NCI-H510A treated with DMSO at 0.1 percent for 48 hours (cell line): ENCODE measurements around the gene FOXI1.
"Not testable (repeated sequence)": the region's sequence is repeated elsewhere in the genome, so short reads cannot be mapped to it uniquely, and the experiment has no call there.

Experiments used
- DNase-seq: peaks from one replicate; lab custom pipeline; 2025; lab: John Stamatoyannopoulos, UW

FOXI1 gene

GRCh38 chr5:170092455-170093101 lies 13.1 kb upstream of the FOXI1 start:
- DNase-seq: no peak

GRCh38 chr5:170094329-170094728 lies 11.4 kb upstream of the FOXI1 start:
- DNase-seq: not testable (repeated sequence)

- no peak for DNase-seq
Measured at GRCh38 chr5:170095646-170096045, 10.1 kb upstream of the FOXI1 start.

GRCh38 chr5:170097934-170098333 lies 7.8 kb upstream of the FOXI1 start:
- no peak for DNase-seq

- DNase-seq: peak; percentile 73
Measured at GRCh38 chr5:170100066-170100943, 5.4 kb upstream of the FOXI1 start.

GRCh38 chr5:170103447-170103846 lies 2.2 kb upstream of the FOXI1 start:
- no peak for DNase-seq

- no peak for DNase-seq
Measured at GRCh38 chr5:170104299-170104698, 1.4 kb upstream of the FOXI1 start.

- DNase-seq: no peak
Measured at GRCh38 chr5:170104710-170105109, 987 bp upstream of the FOXI1 start.

- no peak for DNase-seq
Measured at GRCh38 chr5:170107674-170108073, 2.0 kb downstream of the FOXI1 start.

- DNase-seq: no peak
Measured at GRCh38 chr5:170108266-170108785, 2.6 kb downstream of the FOXI1 start.

- no peak for DNase-seq
Measured at GRCh38 chr5:170109059-170110031, 3.6 kb downstream of the FOXI1 start.

GRCh38 chr5:170110403-170111087 lies 4.8 kb downstream of the FOXI1 start:
- DNase-seq: no peak

- DNase-seq: peak; percentile 11
Measured at GRCh38 chr5:170111088-170111785, 5.5 kb downstream of the FOXI1 start.

- DNase-seq: no peak
Measured at GRCh38 chr5:170112876-170113521, 7.3 kb downstream of the FOXI1 start.

GRCh38 chr5:170113522-170113900 lies 7.8 kb downstream of the FOXI1 start:
- DNase-seq: no peak

- DNase-seq: no peak
Measured at GRCh38 chr5:170114271-170114670, 8.6 kb downstream of the FOXI1 start.

- no peak for DNase-seq
Measured at GRCh38 chr5:170115925-170116324, 10.2 kb downstream of the FOXI1 start.

GRCh38 chr5:170117736-170118135 lies 12.0 kb downstream of the FOXI1 start:
- no peak for DNase-seq

- DNase-seq: no peak
Measured at GRCh38 chr5:170120576-170120975, 14.9 kb downstream of the FOXI1 start.

- no peak for DNase-seq
Measured at GRCh38 chr5:170121321-170121720, 15.6 kb downstream of the FOXI1 start.
